ENCODE measurements around the gene KCNAB1.

KCNAB1 gene

GRCh38 chr3:156527060-156527459 lies 406.7 kb downstream of the KCNAB1 start:
- TF ChIP-seq, protein P1, sequence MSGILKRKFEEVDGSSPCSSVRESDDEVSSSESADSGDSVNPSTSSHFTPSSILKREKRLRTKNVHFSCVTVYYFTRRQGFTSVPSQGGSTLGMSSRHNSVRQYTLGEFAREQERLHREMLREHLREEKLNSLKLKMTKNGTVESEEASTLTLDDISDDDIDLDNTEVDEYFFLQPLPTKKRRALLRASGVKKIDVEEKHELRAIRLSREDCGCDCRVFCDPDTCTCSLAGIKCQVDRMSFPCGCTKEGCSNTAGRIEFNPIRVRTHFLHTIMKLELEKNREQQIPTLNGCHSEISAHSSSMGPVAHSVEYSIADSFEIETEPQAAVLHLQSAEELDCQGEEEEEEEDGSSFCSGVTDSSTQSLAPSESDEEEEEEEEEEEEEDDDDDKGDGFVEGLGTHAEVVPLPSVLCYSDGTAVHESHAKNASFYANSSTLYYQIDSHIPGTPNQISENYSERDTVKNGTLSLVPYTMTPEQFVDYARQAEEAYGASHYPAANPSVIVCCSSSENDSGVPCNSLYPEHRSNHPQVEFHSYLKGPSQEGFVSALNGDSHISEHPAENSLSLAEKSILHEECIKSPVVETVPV (CRISPR knock-in tag; IDR thresholded peaks at IDR 0.05): no peak
- TF ChIP-seq, protein P2, sequence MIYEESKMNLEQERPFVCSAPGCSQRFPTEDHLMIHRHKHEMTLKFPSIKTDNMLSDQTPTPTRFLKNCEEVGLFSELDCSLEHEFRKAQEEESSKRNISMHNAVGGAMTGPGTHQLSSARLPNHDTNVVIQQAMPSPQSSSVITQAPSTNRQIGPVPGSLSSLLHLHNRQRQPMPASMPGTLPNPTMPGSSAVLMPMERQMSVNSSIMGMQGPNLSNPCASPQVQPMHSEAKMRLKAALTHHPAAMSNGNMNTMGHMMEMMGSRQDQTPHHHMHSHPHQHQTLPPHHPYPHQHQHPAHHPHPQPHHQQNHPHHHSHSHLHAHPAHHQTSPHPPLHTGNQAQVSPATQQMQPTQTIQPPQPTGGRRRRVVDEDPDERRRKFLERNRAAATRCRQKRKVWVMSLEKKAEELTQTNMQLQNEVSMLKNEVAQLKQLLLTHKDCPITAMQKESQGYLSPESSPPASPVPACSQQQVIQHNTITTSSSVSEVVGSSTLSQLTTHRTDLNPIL (CRISPR knock-in tag; IDR thresholded peaks at IDR 0.05; ENCODE audit: low read depth): no peak
- no peak for TF ChIP-seq PPARA (CRISPR knock-in tag; IDR thresholded peaks at IDR 0.05; ENCODE audit: borderline replicate concordance)
- TF ChIP-seq ZC3H10 (CRISPR knock-in tag; IDR thresholded peaks at IDR 0.05): no peak
- no peak for TF ChIP-seq ZFP30 (CRISPR knock-in tag; IDR thresholded peaks at IDR 0.05)
- no peak for TF ChIP-seq ESRRG (CRISPR knock-in tag; IDR thresholded peaks at IDR 0.05)
- no peak for TF ChIP-seq ZNF565 (CRISPR knock-in tag; conservative IDR thresholded peaks at IDR 0.05; ENCODE audit: low read depth)
- no peak for TF ChIP-seq ISL1 (CRISPR knock-in tag; IDR thresholded peaks at IDR 0.05)
- TF ChIP-seq CSDC2 (CRISPR knock-in tag; IDR thresholded peaks at IDR 0.05): no peak
- TF ChIP-seq BACH2 (CRISPR knock-in tag; IDR thresholded peaks at IDR 0.05; ENCODE audit: borderline replicate concordance): no peak
- TF ChIP-seq ARNTL (CRISPR knock-in tag; IDR thresholded peaks at IDR 0.05; ENCODE audit: borderline replicate concordance, low read depth): no peak
- TF ChIP-seq ZNF8 (CRISPR knock-in tag; IDR thresholded peaks at IDR 0.05): no peak
- no peak for TF ChIP-seq OSR1 (CRISPR knock-in tag; IDR thresholded peaks at IDR 0.05)
- no peak for ATAC-seq

GRCh38 chr3:156530980-156531379 lies 410.6 kb downstream of the KCNAB1 start:
- TF ChIP-seq TOX (CRISPR knock-in tag; IDR thresholded peaks at IDR 0.05; ENCODE audit: borderline replicate concordance): no peak
- TF ChIP-seq, protein P3, sequence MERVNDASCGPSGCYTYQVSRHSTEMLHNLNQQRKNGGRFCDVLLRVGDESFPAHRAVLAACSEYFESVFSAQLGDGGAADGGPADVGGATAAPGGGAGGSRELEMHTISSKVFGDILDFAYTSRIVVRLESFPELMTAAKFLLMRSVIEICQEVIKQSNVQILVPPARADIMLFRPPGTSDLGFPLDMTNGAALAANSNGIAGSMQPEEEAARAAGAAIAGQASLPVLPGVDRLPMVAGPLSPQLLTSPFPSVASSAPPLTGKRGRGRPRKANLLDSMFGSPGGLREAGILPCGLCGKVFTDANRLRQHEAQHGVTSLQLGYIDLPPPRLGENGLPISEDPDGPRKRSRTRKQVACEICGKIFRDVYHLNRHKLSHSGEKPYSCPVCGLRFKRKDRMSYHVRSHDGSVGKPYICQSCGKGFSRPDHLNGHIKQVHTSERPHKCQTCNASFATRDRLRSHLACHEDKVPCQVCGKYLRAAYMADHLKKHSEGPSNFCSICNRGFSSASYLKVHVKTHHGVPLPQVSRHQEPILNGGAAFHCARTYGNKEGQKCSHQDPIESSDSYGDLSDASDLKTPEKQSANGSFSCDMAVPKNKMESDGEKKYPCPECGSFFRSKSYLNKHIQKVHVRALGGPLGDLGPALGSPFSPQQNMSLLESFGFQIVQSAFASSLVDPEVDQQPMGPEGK (CRISPR knock-in tag; IDR thresholded peaks at IDR 0.05; ENCODE audit: borderline replicate concordance): no peak
- TF ChIP-seq ZNF565 (CRISPR knock-in tag; conservative IDR thresholded peaks at IDR 0.05; ENCODE audit: low read depth): no peak
- TF ChIP-seq, protein P1 (CRISPR knock-in tag; IDR thresholded peaks at IDR 0.05): no peak
- TF ChIP-seq TCF4 (CRISPR knock-in tag; IDR thresholded peaks at IDR 0.05; ENCODE audit: borderline replicate concordance): no peak
- no peak for TF ChIP-seq GLIS3 (CRISPR knock-in tag; IDR thresholded peaks at IDR 0.05)
- ATAC-seq: no peak

- TF ChIP-seq, protein P4, sequence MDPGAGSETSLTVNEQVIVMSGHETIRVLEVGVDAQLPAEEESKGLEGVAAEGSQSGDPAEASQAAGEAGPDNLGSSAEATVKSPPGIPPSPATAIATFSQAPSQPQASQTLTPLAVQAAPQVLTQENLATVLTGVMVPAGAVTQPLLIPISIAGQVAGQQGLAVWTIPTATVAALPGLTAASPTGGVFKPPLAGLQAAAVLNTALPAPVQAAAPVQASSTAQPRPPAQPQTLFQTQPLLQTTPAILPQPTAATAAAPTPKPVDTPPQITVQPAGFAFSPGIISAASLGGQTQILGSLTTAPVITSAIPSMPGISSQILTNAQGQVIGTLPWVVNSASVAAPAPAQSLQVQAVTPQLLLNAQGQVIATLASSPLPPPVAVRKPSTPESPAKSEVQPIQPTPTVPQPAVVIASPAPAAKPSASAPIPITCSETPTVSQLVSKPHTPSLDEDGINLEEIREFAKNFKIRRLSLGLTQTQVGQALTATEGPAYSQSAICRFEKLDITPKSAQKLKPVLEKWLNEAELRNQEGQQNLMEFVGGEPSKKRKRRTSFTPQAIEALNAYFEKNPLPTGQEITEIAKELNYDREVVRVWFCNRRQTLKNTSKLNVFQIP (CRISPR knock-in tag; IDR thresholded peaks at IDR 0.05; ENCODE audit: borderline replicate concordance, low read depth): no peak
- TF ChIP-seq ZFP30 (CRISPR knock-in tag; IDR thresholded peaks at IDR 0.05) (no peak), RARB (CRISPR knock-in tag; IDR thresholded peaks at IDR 0.05) (no peak), SNAI2 (CRISPR knock-in tag; IDR thresholded peaks at IDR 0.05) (no peak), ZNF565 (CRISPR knock-in tag; conservative IDR thresholded peaks at IDR 0.05; ENCODE audit: low read depth) (no peak), ESRRG (CRISPR knock-in tag; IDR thresholded peaks at IDR 0.05) (no peak), ARNTL (CRISPR knock-in tag; IDR thresholded peaks at IDR 0.05; ENCODE audit: borderline replicate concordance, low read depth) (no peak), ZNF8 (CRISPR knock-in tag; IDR thresholded peaks at IDR 0.05) (no peak), BACH2 (CRISPR knock-in tag; IDR thresholded peaks at IDR 0.05; ENCODE audit: borderline replicate concordance) (no peak), ZFP3 (CRISPR knock-in tag; IDR thresholded peaks at IDR 0.05) (no peak), ISL1 (CRISPR knock-in tag; IDR thresholded peaks at IDR 0.05) (no peak)
- TF ChIP-seq, protein P3 (CRISPR knock-in tag; IDR thresholded peaks at IDR 0.05; ENCODE audit: borderline replicate concordance): no peak
- no peak for ATAC-seq
Observed at GRCh38 chr3:156532730-156533129, 412.4 kb downstream of the KCNAB1 start.
